ENCODE data around the gene OR9A2.
A peak's percentile ranks its signal among the peaks of the same experiment; 100 is the strongest.

The OR9A2 gene

GRCh38 chr7:143002106-143002505 is 24.8 kb downstream of the OR9A2 start:
- TF ChIP-seq CTCF (conservative IDR thresholded peaks at IDR 0.05): peak; percentile 70
- H3K27ac ChIP-seq: peak overlapping the region; percentile 68

GRCh38 chr7:143000648-143001047 is 26.3 kb downstream of the OR9A2 start:
- no peak for TF ChIP-seq CTCF (conservative IDR thresholded peaks at IDR 0.05)
- no peak overlapping the region for H3K27ac ChIP-seq

GRCh38 chr7:142999793-143000192 is 27.1 kb downstream of the OR9A2 start:
- TF ChIP-seq CTCF (conservative IDR thresholded peaks at IDR 0.05): no peak
- no peak overlapping the region for H3K27ac ChIP-seq

GRCh38 chr7:142998966-142999365 is 28.0 kb downstream of the OR9A2 start:
- no peak overlapping the region for H3K27ac ChIP-seq
- TF ChIP-seq CTCF (conservative IDR thresholded peaks at IDR 0.05): no peak

- TF ChIP-seq CTCF (conservative IDR thresholded peaks at IDR 0.05): no peak
- H3K27ac ChIP-seq: no peak overlapping the region
Observed at GRCh38 chr7:142997456-142997989, 29.4 kb downstream of the OR9A2 start.

GRCh38 chr7:142992427-142992826 is 34.5 kb downstream of the OR9A2 start:
- no peak overlapping the region for H3K27ac ChIP-seq
- no peak for TF ChIP-seq CTCF (conservative IDR thresholded peaks at IDR 0.05)

GRCh38 chr7:142984297-142984696 is 42.6 kb downstream of the OR9A2 start:
- no peak overlapping the region for H3K27ac ChIP-seq
- TF ChIP-seq CTCF (conservative IDR thresholded peaks at IDR 0.05): no peak

Measured in VCaP (cell line).